Activated B cell treated with CpG ODN at 0.5 μM for 24 hours (primary cell): Measurements from ENCODE around the gene PPP4R2. TPM values are rescaled to one million over a fixed set of nuclear protein-coding genes. Genes with fewer than 3 reads are reported as not detected.

Experiments
- ATAC-seq: fragments of 200-7000 bp; cut with Tn5 transposase; one replicate; pipeline ENCODE4 v1.10.0; 2021; ENCODE audit warnings: low read depth, mild to moderate bottlenecking, moderate library complexity
- CTCF ChIA-PET: fragments of 350-600 bp; sonication (Branson Sonifier 250); formaldehyde crosslinking; loops from one replicate; lab custom pipeline; 2021; ENCODE audit warnings: antibody characterized with exemption; lab: Charles Lee
- POLR2A ChIA-PET: fragments of 350-600 bp; sonication (Branson Sonifier 250); formaldehyde crosslinking; loops from one replicate; lab custom pipeline; 2021; ENCODE audit warnings: antibody characterized with exemption; lab: Charles Lee
- DNase-seq: peaks from one replicate; pipeline ENCODE4 v3.0.0; 2022
- H3K27ac Mint-ChIP-seq: one replicate; pipeline ENCODE4 v1.8.0; 2020; ENCODE audit warnings: mixed read lengths
- H3K27me3 Mint-ChIP-seq: one replicate; pipeline ENCODE4 v1.8.0; 2021; ENCODE audit warnings: mixed read lengths
- H3K36me3 Mint-ChIP-seq: one replicate; pipeline ENCODE4 v1.8.0; 2021; ENCODE audit warnings: low read depth, mixed read lengths
- H3K4me1 Mint-ChIP-seq: one replicate; pipeline ENCODE4 v1.8.0; 2021; ENCODE audit warnings: mixed read lengths
- H3K4me3 Mint-ChIP-seq: one replicate; pipeline ENCODE4 v1.8.0; 2020; ENCODE audit warnings: mild to moderate bottlenecking, mixed read lengths
- H3K9me3 Mint-ChIP-seq: one replicate; pipeline ENCODE4 v1.8.0; 2020; ENCODE audit warnings: mixed read lengths
- intact Hi-C: fragments of 100-400 bp; cut with micrococcal nuclease; formaldehyde crosslinking; loops from one replicate; pipeline ENCODE4 v1.15.1; 2024
- total RNA-seq: library from RNA; stranded (reverse); gene quantifications from 2 replicates; pipeline ENCODE4 v1.2.3, GENCODE V29; 2022
- TF ChIP-seq, protein P1 (sequence below): fragments of 200-600 bp; IDR thresholded peaks from one replicate; pipeline ENCODE4 v1.8.0; 2022; ENCODE audit warnings: antibody characterized with exemption, mild to moderate bottlenecking

PPP4R2 gene
- total RNA-seq, 1 donor from 2014 or later = 59.7 TPM

DNA sequence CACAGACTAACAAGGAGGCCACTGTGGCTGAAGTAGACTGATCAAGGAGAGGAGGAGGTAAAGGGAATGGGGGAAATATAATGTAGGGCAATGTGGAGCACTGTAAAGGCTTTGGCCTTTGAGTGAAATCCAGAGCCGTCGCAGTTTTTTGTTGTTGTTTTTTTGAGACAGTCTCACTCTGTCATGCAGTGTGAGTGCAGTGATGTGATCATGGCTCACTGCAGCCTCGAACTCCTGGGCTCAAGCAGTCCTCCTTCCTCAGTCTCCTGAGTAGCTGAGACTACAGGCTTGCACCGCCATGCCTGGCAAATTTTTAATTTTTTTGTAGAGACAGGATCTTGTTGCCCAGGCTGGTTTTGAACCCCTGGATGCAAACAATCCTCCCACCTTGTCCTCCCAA, 32.2 kb downstream of the PPP4R2 start:
- ATAC-seq (no peak), DNase-seq (no peak)
- H3K27me3 Mint-ChIP-seq = no peaks in the 10 kb centered on the region
- intact Hi-C loops = no loop called here
- CTCF ChIA-PET = no interaction called here
- no peaks in the 10 kb centered on the region for H3K9me3 Mint-ChIP-seq
- no peak overlapping the region for H3K27ac Mint-ChIP-seq
- peaks cover 72% of the 10 kb centered on the region for H3K4me1 Mint-ChIP-seq
- H3K36me3 Mint-ChIP-seq = peaks cover 21% of the 10 kb centered on the region
- TF ChIP-seq, protein P1, sequence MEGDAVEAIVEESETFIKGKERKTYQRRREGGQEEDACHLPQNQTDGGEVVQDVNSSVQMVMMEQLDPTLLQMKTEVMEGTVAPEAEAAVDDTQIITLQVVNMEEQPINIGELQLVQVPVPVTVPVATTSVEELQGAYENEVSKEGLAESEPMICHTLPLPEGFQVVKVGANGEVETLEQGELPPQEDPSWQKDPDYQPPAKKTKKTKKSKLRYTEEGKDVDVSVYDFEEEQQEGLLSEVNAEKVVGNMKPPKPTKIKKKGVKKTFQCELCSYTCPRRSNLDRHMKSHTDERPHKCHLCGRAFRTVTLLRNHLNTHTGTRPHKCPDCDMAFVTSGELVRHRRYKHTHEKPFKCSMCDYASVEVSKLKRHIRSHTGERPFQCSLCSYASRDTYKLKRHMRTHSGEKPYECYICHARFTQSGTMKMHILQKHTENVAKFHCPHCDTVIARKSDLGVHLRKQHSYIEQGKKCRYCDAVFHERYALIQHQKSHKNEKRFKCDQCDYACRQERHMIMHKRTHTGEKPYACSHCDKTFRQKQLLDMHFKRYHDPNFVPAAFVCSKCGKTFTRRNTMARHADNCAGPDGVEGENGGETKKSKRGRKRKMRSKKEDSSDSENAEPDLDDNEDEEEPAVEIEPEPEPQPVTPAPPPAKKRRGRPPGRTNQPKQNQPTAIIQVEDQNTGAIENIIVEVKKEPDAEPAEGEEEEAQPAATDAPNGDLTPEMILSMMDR = no peak
- no peak overlapping the region for H3K4me3 Mint-ChIP-seq
- POLR2A ChIA-PET = no interaction called here

DNA sequence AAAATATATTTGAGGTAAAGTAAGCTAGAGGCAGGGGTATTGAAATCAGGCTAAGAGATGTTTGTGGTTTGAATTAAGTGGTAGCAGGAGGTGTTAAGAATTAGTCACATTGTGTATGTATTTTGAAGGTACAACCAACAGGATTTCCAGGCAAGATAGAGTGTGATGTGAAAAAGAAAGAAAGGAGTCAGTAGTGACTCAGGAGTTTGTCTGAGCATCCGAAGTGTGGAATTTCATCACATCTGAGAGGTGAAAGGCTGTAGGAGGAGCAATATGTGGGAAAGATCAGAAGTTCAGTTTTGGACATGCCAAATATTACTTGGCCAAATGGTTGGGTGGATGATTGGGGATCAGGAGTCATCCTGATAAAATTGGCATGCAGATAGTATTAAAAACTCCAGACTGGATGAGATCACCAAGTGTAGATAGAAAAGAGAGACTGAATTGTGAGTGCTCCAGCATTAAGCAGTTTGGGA, 32.7 kb downstream of the PPP4R2 start:
- no peaks in the 10 kb centered on the region for H3K27me3 Mint-ChIP-seq
- H3K36me3 Mint-ChIP-seq = peaks cover 21% of the 10 kb centered on the region
- no peak overlapping the region for H3K27ac Mint-ChIP-seq
- ChIA-PET CTCF (no interaction called here), POLR2A (no interaction called here)
- H3K4me3 Mint-ChIP-seq = no peak overlapping the region
- TF ChIP-seq, protein P1 = no peak
- no peak for DNase-seq
- ATAC-seq = no peak
- intact Hi-C loops = no loop called here
- peaks cover 72% of the 10 kb centered on the region for H3K4me1 Mint-ChIP-seq
- H3K9me3 Mint-ChIP-seq = no peaks in the 10 kb centered on the region

DNA sequence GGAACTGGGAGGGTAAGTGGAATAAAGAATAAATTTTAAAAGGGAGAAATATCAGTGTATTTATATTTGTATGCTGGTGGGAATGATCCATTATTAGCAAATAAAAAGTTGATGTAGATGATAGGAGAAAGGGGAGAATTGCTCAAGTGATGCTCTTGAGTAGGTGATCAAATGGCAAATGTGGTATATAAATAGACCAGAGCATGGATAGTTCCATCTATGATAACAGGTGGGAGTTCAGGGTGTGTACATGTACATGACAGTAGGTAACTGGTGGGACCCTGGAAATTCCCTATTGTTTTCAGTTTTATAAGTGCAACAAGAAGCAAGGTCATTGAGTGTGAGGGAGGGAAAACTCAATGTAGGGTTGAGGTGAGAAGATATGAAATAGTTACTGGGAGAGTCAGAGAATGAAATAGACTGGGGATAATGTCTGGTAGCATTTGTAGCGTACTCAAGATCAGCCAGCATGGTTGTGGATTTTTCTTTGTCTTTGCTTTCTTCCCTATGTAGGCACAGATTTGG, 33.5 kb downstream of the PPP4R2 start:
- TF ChIP-seq, protein P1 = no peak
- DNase-seq (no peak), ATAC-seq (no peak)
- Mint-ChIP-seq H3K27ac (no peak overlapping the region), H3K4me1 (peaks cover 74% of the 10 kb centered on the region), H3K4me3 (no peak overlapping the region), H3K36me3 (peaks cover 25% of the 10 kb centered on the region), H3K27me3 (no peaks in the 10 kb centered on the region), H3K9me3 (no peaks in the 10 kb centered on the region)
- intact Hi-C loops = loop anchor here (5.0 kb wide), 1 partner anchor 33 kb away; the partner anchor contains the start of gene PPP4R2
- CTCF ChIA-PET = no interaction called here
- POLR2A ChIA-PET = no interaction called here

DNA sequence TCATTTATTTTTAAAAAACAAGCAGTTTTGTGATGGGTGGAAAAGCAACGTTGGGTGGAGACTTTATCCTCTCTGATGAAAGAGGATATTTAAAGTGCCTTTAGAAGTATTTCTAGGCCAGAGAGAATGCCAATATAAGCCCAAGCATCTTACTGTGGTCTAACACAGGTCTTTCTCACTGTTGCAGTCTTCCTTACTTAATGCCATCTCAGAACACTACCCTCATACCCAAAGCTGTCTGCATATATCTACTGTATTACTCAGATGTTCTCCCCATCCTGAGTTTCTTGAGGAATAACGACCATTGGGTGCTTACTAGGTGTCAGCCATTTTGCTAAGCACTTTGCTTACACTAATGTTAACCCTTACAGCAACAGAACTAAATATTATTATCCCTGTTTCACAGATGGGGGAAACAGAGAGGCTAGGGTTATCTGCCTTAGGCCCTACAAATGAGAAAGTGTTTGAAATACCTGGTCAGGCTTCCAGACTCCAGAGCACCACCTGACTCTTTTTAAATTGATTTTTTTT, 35.0 kb downstream of the PPP4R2 start:
- CTCF ChIA-PET = no interaction called here
- DNase-seq (no peak), ATAC-seq (no peak)
- no peak overlapping the region for H3K4me3 Mint-ChIP-seq
- no peaks in the 10 kb centered on the region for H3K9me3 Mint-ChIP-seq
- peaks cover 30% of the 10 kb centered on the region for H3K36me3 Mint-ChIP-seq
- TF ChIP-seq, protein P1 = no peak
- POLR2A ChIA-PET = interaction anchor here (0.8 kb wide), 1 partner anchor 34 kb away, joined by 3 read pairs; no protein-coding TSS in a partner anchor
- no peaks in the 10 kb centered on the region for H3K27me3 Mint-ChIP-seq
- H3K4me1 Mint-ChIP-seq = peaks cover 77% of the 10 kb centered on the region
- intact Hi-C loops = loop anchor here (5.0 kb wide), 1 partner anchor 34 kb away; the partner anchor contains the start of gene PPP4R2
- no peak overlapping the region for H3K27ac Mint-ChIP-seq

GRCh38 chr3:73036694-73037591, 40.3 kb downstream of the PPP4R2 start:
- ChIA-PET CTCF (no interaction called here), POLR2A (no interaction called here)
- DNase-seq = no peak
- intact Hi-C loops = loop anchor here (2.0 kb wide), 1 partner anchor 14 kb away; no protein-coding TSS in a partner anchor
- TF ChIP-seq, protein P1 = no peak
- no peak for ATAC-seq
- H3K4me3 Mint-ChIP-seq = no peak overlapping the region
- no peaks in the 10 kb centered on the region for H3K27me3 Mint-ChIP-seq
- no peak overlapping the region for H3K27ac Mint-ChIP-seq
- H3K36me3 Mint-ChIP-seq = peaks cover 28% of the 10 kb centered on the region
- H3K9me3 Mint-ChIP-seq = no peaks in the 10 kb centered on the region
- peaks cover 68% of the 10 kb centered on the region for H3K4me1 Mint-ChIP-seq
